ENCODE measurements around the gene TDRD1. TPM values are rescaled to one million over a fixed set of nuclear protein-coding genes. Genes with fewer than 3 reads are reported as not detected.
A peak's percentile ranks its signal among the peaks of the same experiment; 100 is the strongest.
"Not testable (repeated sequence)": the region's sequence is repeated elsewhere in the genome, so short reads cannot be mapped to it uniquely, and the experiment has no call there.

Gene TDRD1
- under 1 TPM; 0.11 to 0.25 (median 0.13) TPM for polyA plus RNA-seq

- 82 to 85% (median 84%) methylated on average over 28 of the region's 28 CpGs for WGBS, 3 donors
- H3K27ac ChIP-seq (ENCODE audit: low read depth, low read length): no peak within 1 kb of the TSS
These were observed at the start of gene TDRD1 for GRCh38 chr10:114179148-114179547. TDRD1 (plus strand) TSS chr10:114179353; CDS start chr10:114187832, 8,479 bp downstream.

- 48 to 85% (median 62%) methylated on average over 3 of the region's 3 CpGs for WGBS, 3 donors
These were observed 48.1 kb upstream of the TDRD1 start for GRCh38 chr10:114131094-114131493.

GRCh38 chr10:114135476-114135875 is 43.7 kb upstream of the TDRD1 start:
- 80 to 91% (median 87%) methylated on average over 2 of the region's 2 CpGs for WGBS, 3 donors

More at GRCh38 chr10:114131094-114131493, 48.1 kb upstream of the TDRD1 start:
- H3K27ac ChIP-seq (ENCODE audit: low read depth, low read length): no peak overlapping the region

GRCh38 chr10:114138581-114138980 is 40.6 kb upstream of the TDRD1 start:
- WGBS, 3 donors: 70 to 90% (median 78%) methylated on average over 3 of the region's 3 CpGs
- H3K27ac ChIP-seq (ENCODE audit: low read depth, low read length): no peak overlapping the region

More at GRCh38 chr10:114135476-114135875, 43.7 kb upstream of the TDRD1 start:
- H3K27ac ChIP-seq (ENCODE audit: low read depth, low read length): no peak overlapping the region

- 90 to 97% (median 95%) methylated on average over 1 of the region's 1 CpG for WGBS, 3 donors
- no peak overlapping the region for H3K27ac ChIP-seq (ENCODE audit: low read depth, low read length)
These were observed 39.1 kb upstream of the TDRD1 start for GRCh38 chr10:114140036-114140435.

- WGBS, 3 donors: 91 to 96% (median 95%) methylated on average over 2 of the region's 2 CpGs
- H3K27ac ChIP-seq (ENCODE audit: low read depth, low read length): not testable (repeated sequence)
These were observed 38.3 kb upstream of the TDRD1 start for GRCh38 chr10:114140827-114141226.

GRCh38 chr10:114142018-114142417 is 37.1 kb upstream of the TDRD1 start:
- no peak overlapping the region for H3K27ac ChIP-seq (ENCODE audit: low read depth, low read length)
- 55 to 77% (median 67%) methylated on average over 3 of the region's 3 CpGs for WGBS, 3 donors

- 92 to 97% (median 93%) methylated on average over 1 of the region's 1 CpG for WGBS, 3 donors
- no peak overlapping the region for H3K27ac ChIP-seq (ENCODE audit: low read depth, low read length)
These were observed 36.0 kb upstream of the TDRD1 start for GRCh38 chr10:114143160-114143559.

- not testable (repeated sequence) for H3K27ac ChIP-seq (ENCODE audit: low read depth, low read length)
- WGBS, 3 donors: 67 to 79% (median 72%) methylated on average over 3 of the region's 3 CpGs
These were observed 29.7 kb upstream of the TDRD1 start for GRCh38 chr10:114149476-114149875.

GRCh38 chr10:114151486-114151885 is 27.7 kb upstream of the TDRD1 start:
- WGBS, 3 donors: 90 to 94% (median 93%) methylated on average over 2 of the region's 2 CpGs
- no peak overlapping the region for H3K27ac ChIP-seq (ENCODE audit: low read depth, low read length)

- no peak overlapping the region for H3K27ac ChIP-seq (ENCODE audit: low read depth, low read length)
- WGBS, 3 donors: 83 to 97% (median 91%) methylated on average over 1 of the region's 1 CpG
These were observed 27.3 kb upstream of the TDRD1 start for GRCh38 chr10:114151892-114152291.

GRCh38 chr10:114157912-114158311 is 21.2 kb upstream of the TDRD1 start:
- H3K27ac ChIP-seq (ENCODE audit: low read depth, low read length): no peak overlapping the region
- WGBS, 3 donors: 83 to 94% (median 92%) methylated on average over 2 of the region's 2 CpGs

GRCh38 chr10:114163062-114163461 is 16.1 kb upstream of the TDRD1 start:
- no peak overlapping the region for H3K27ac ChIP-seq (ENCODE audit: low read depth, low read length)
- 30 to 54% (median 51%) methylated on average over 2 of the region's 2 CpGs for WGBS, 3 donors

GRCh38 chr10:114166043-114166442 is 13.1 kb upstream of the TDRD1 start:
- no peak overlapping the region for H3K27ac ChIP-seq (ENCODE audit: low read depth, low read length)
- 36 to 78% (median 73%) methylated on average over 3 of the region's 3 CpGs for WGBS, 3 donors

- 29 to 75% (median 64%) methylated on average over 3 of the region's 3 CpGs for WGBS, 3 donors
- no peak overlapping the region for H3K27ac ChIP-seq (ENCODE audit: low read depth, low read length)
These were observed 12.7 kb upstream of the TDRD1 start for GRCh38 chr10:114166494-114166893.

- WGBS, 3 donors: 92 to 96% (median 96%) methylated on average over 3 of the region's 3 CpGs
- H3K27ac ChIP-seq (ENCODE audit: low read depth, low read length): no peak overlapping the region
These were observed 11.2 kb upstream of the TDRD1 start for GRCh38 chr10:114167985-114168384.

GRCh38 chr10:114168450-114169009 is 10.6 kb upstream of the TDRD1 start:
- H3K27ac ChIP-seq (ENCODE audit: low read depth, low read length): no peak overlapping the region
- 80 to 99% (median 97%) methylated on average over 3 of the region's 3 CpGs for WGBS, 3 donors

GRCh38 chr10:114172216-114172615 is 6.9 kb upstream of the TDRD1 start:
- H3K27ac ChIP-seq (ENCODE audit: low read depth, low read length): no peak overlapping the region
- WGBS, 3 donors: 5 to 47% (median 46%) methylated on average over 1 of the region's 1 CpG

GRCh38 chr10:114172776-114173602 is 6.2 kb upstream of the TDRD1 start:
- WGBS, 3 donors: 7 to 25% (median 24%) methylated on average over 9 of the region's 9 CpGs

GRCh38 chr10:114173603-114173920 is 5.6 kb upstream of the TDRD1 start:
- whole genome bisulfite sequencing, 3 donors: 0 to 1% (median 1%) methylated on average over 22 to 23 of the region's 23 CpGs
- H3K27ac ChIP-seq (ENCODE audit: low read depth, low read length): peak overlapping the region; percentile 83

More at GRCh38 chr10:114172776-114173602, 6.2 kb upstream of the TDRD1 start:
- H3K27ac ChIP-seq (ENCODE audit: low read depth, low read length): no peak overlapping the region
